AG04449 (cell line): Measurements from ENCODE around the gene PLOD2.

Experiments
- CTCF ChIA-PET: fragments of 350-600 bp; formaldehyde crosslinking; extraction: SDS; loops from one replicate; lab custom pipeline; 2021; ENCODE audit warnings: antibody characterized with exemption; lab: Yijun Ruan, JAX
- POLR2A ChIA-PET: fragments of 400-600, 350-600 bp; formaldehyde crosslinking; extraction: SDS; loops from one replicate; lab custom pipeline; 2020; ENCODE audit warnings: antibody characterized with exemption, inconsistent platforms; lab: Yijun Ruan, JAX
- DNase-seq: peaks from one replicate; pipeline ENCODE4 v3.0.0-alpha.2; 2010; ENCODE audit warnings: low read depth, low spot score
- H3K4me3 ChIP-seq: 2 replicates; pipeline ENCODE4 v1.5.1; 2011; ENCODE audit warnings: low read depth, mild to moderate bottlenecking, control low read depth, low read length
- TF ChIP-seq, protein P1 (sequence below): IDR thresholded peaks from one replicate; pipeline ENCODE4 v1.5.1; 2011; ENCODE audit warnings: mild to moderate bottlenecking, moderate library complexity, low read length, control low read depth, inconsistent platforms; ENCODE audit not compliant: insufficient read depth; ENCODE audit errors: missing control alignments

Gene PLOD2

DNA sequence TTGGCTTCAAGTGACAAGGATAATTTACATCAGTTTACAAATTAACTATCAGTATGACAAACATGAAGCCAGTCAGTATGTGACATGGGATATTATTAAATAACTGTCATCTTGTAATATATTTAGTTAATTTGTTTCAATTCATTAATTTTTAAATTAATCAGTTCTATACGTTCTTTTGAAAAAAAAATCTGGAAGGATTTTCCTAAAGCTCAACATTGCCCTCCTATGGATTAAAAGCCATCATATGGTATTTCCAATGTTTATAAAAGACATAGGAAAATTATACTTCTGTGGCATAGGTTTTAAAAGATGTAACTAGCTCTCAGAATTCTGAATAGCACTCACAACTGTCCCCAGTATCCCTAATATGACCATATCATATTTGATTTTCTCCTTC is 134.4 kb downstream of the PLOD2 start:
- TF ChIP-seq, protein P1, sequence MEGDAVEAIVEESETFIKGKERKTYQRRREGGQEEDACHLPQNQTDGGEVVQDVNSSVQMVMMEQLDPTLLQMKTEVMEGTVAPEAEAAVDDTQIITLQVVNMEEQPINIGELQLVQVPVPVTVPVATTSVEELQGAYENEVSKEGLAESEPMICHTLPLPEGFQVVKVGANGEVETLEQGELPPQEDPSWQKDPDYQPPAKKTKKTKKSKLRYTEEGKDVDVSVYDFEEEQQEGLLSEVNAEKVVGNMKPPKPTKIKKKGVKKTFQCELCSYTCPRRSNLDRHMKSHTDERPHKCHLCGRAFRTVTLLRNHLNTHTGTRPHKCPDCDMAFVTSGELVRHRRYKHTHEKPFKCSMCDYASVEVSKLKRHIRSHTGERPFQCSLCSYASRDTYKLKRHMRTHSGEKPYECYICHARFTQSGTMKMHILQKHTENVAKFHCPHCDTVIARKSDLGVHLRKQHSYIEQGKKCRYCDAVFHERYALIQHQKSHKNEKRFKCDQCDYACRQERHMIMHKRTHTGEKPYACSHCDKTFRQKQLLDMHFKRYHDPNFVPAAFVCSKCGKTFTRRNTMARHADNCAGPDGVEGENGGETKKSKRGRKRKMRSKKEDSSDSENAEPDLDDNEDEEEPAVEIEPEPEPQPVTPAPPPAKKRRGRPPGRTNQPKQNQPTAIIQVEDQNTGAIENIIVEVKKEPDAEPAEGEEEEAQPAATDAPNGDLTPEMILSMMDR, result no peak
- POLR2A ChIA-PET, result no interaction called here
- CTCF ChIA-PET, result interaction anchor here (0.7 to 4.5 kb wide), 4 partner anchors 11 to 250 kb away, joined by 3 to 51 read pairs (median 7); no protein-coding TSS in a partner anchor
- H3K4me3 ChIP-seq, result no peak overlapping the region
- no peak for DNase-seq

- TF ChIP-seq, protein P1, result no peak
- H3K4me3 ChIP-seq, result no peak overlapping the region
- CTCF ChIA-PET, result interaction anchor here (1.1 kb wide), 1 partner anchor 15 kb away, joined by 3 read pairs; no protein-coding TSS in a partner anchor
- DNase-seq, result no peak
- POLR2A ChIA-PET, result no interaction called here
Observed at GRCh38 chr3:146024260-146024659, 136.7 kb downstream of the PLOD2 start.

- H3K4me3 ChIP-seq, result no peak overlapping the region
- ChIA-PET POLR2A (no interaction called here), CTCF (no interaction called here)
- no peak for DNase-seq
- TF ChIP-seq, protein P1, result no peak
Observed at GRCh38 chr3:146020969-146021368, 140.0 kb downstream of the PLOD2 start.

GRCh38 chr3:146019508-146019907 is 141.5 kb downstream of the PLOD2 start:
- TF ChIP-seq, protein P1, result no peak
- CTCF ChIA-PET, result interaction anchor here (1.0 to 1.1 kb wide), 2 partner anchors 46 to 243 kb away, joined by 3 to 4 read pairs; no protein-coding TSS in a partner anchor
- H3K4me3 ChIP-seq, result no peak overlapping the region
- DNase-seq, result no peak
- POLR2A ChIA-PET, result no interaction called here
